Measurements from ENCODE around the gene SCFD2.

DNA sequence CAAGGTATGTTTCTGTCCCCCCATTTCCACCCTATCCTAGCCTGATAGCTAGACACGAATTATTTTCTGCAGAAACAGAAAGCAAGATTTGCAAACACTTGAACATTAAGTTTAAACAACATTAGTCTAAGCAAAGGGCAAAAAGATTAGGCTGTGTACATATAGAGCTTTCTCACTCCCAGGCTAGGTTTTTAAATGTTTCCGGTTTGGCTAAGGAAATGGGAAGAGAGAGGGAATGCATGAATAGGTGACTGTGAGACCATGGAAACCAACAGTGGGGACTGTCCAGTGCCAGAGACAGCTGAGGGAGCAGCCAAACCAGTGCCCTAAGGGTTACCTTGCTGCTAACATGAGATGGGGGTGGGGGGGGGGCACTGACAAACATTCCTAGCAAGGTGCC is 242.7 kb downstream of the SCFD2 start:
- no peak for TF ChIP-seq TAF1 (IDR thresholded peaks at IDR 0.05; ENCODE audit: borderline replicate concordance, insufficient read depth, low read length)
- TF ChIP-seq POLR2AphosphoS5 (IDR thresholded peaks at IDR 0.05; ENCODE audit: low read depth, low read length): no peak

Measured in PFSK-1 (cell line).